Liver (tissue), 3 donors: ENCODE results near the gene TMC2.

Experiments used
- JUND ChIP-seq, 2 donors: IDR thresholded peaks; 2 replicates each; pipeline ENCODE4 v1.6.1; 2016; ENCODE audit warnings: antibody characterized with exemption in 2 of 2
- YY1 ChIP-seq: IDR thresholded peaks from 2 replicates; pipeline ENCODE4 v1.6.1; 2016; ENCODE audit warnings: antibody characterized with exemption, mild to moderate bottlenecking
- TF ChIP-seq, protein P1 (sequence below): fragments of 150-350 bp; IDR thresholded peaks from 2 replicates; pipeline ENCODE4 v1.5.1; 2017; ENCODE audit warnings: improper control_type of control experiment, low read depth, low read length; ENCODE audit not compliant: missing input control
- donor health status: healthy.
- donor health status: healthy.

DNA sequence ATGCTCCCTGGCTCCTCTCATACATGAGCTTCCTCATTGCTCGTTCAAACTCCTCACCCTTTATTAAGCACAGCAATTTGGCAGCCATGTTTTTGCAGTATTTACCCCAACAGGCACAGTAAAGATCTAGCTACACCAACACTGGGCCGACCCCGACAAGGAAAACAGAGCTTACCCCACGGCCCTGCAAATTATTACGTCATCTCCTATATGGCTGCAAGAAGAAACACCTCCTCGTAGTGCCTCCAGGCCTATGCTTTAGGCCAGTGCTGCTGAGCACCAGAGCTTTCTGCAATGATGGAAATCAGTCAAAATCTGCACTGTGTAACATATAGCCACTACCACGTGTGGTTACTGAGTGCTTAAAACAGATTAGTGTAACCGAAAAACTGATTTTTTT is 26.7 kb downstream of the TMC2 start:
- TF ChIP-seq, protein P1, sequence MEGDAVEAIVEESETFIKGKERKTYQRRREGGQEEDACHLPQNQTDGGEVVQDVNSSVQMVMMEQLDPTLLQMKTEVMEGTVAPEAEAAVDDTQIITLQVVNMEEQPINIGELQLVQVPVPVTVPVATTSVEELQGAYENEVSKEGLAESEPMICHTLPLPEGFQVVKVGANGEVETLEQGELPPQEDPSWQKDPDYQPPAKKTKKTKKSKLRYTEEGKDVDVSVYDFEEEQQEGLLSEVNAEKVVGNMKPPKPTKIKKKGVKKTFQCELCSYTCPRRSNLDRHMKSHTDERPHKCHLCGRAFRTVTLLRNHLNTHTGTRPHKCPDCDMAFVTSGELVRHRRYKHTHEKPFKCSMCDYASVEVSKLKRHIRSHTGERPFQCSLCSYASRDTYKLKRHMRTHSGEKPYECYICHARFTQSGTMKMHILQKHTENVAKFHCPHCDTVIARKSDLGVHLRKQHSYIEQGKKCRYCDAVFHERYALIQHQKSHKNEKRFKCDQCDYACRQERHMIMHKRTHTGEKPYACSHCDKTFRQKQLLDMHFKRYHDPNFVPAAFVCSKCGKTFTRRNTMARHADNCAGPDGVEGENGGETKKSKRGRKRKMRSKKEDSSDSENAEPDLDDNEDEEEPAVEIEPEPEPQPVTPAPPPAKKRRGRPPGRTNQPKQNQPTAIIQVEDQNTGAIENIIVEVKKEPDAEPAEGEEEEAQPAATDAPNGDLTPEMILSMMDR: no peak
- no peak for TF ChIP-seq YY1
- TF ChIP-seq JUND (IDR thresholded peaks at IDR 0.05): no peak
